Left cardiac atrium (tissue), 4 donors: ENCODE data around the gene CACNG1. TPM values are rescaled to one million over a fixed set of nuclear protein-coding genes. Genes with fewer than 3 reads are reported as not detected.

Experiments
- ATAC-seq, 2 donors: fragments of 200-7000 bp; cut with Tn5 transposase; one replicate each; pipeline ENCODE4 v1.9.1; 2020; ENCODE audit warnings: mild to moderate bottlenecking in 2 of 2, moderate library complexity in 2 of 2
- DNase-seq: peaks from one replicate; pipeline ENCODE4 v3.0.0-alpha.2; 2020
- intact Hi-C, 2 donors: fragments of 100-400 bp; cut with DNase I; formaldehyde crosslinking; loops; one replicate each; pipeline versions ENCODE4 v1.14.1 to v1.15.1; 2022 to 2023
- long read RNA-seq: library from polyadenylated mRNA; unstranded; transcript quantifications from one replicate; pipeline ENCODE4 v2.0.0, GENCODE V29; 2021
- total RNA-seq, 2 donors: library from RNA; stranded (reverse); fragmentation: NEBNext Ultra II Directional; extraction: Animal tissue kit (Norgen Biotek cat#: 25700); gene quantifications; one replicate each; pipeline ENCODE4 v1.2.1, GENCODE V29; 2021
- donor health status: DM: no; HTN: yes; CAD: no.
- donor health status: DM: no; HTN: yes; CAD: no; lungs with severe emphysema.
- donor health status: DM: yes; HTN: yes; CAD: no.
- donor health status: Dilated cardiomyopathy.

Gene CACNG1, protein sequence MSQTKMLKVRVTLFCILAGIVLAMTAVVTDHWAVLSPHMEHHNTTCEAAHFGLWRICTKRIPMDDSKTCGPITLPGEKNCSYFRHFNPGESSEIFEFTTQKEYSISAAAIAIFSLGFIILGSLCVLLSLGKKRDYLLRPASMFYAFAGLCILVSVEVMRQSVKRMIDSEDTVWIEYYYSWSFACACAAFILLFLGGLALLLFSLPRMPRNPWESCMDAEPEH
- total RNA-seq: not detected
- long read RNA-seq: 0 reads

GRCh38 chr17:67044016-67044772 is at the start of gene CACNG1:
Gene CACNG1 (plus strand): TSS chr17:67044554. CDS start chr17:67044661, 107 bp downstream.
- ATAC-seq (no peak), DNase-seq (no peak)
- intact Hi-C loops: no loop called here

DNA sequence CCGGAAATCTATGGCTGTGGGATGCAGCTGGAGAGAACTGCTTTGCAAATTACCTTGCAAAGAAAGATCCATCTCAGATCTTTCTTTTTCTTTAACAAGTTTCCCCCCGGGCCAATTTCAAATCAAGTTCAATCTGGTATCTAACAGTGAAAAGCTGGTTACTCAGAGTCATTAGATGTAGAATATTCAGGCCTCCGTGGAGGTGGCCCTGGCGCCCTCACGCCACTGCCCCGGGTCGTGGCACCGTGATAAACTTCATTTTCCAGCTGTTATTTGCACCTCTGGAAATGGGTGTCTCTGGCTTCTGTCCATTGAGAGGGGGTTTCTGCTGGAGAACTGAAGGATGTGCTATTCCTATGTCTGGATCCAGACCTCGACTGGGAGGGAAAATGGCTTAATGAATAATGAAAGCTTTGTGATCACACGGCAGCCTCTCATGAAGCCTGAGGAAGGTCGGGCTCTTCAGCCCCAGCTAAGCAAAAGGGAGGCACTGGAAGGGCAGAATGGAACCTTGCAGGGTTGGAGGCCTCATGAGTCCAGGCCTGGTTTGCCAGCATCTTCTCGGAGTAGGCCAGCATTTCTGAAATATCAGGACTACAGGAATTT is 49.3 kb upstream of the CACNG1 start:
- intact Hi-C loops: no loop called here
- no peak for DNase-seq
- ATAC-seq: no peak

DNA sequence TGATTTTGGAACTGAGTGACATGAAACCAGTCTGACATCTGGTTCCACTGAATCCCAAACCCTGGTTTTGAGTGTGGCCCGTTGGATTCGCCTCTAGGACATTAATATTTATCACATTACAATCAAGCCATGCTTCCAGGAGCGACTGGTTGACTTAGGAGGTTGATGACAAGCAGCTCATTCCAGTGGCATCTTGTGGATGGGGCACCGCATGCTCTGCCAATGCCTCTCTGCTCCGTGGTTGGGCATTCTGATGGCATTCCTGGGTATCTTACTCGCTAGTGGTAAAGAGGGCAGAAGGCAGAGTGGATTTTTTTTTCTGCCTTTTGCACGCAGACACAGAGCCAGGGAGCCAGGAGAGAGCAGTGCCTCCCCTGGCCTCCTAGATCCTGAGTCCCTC is 48.4 kb upstream of the CACNG1 start:
- ATAC-seq (no peak), DNase-seq (no peak)
- intact Hi-C loops: no loop called here

DNA sequence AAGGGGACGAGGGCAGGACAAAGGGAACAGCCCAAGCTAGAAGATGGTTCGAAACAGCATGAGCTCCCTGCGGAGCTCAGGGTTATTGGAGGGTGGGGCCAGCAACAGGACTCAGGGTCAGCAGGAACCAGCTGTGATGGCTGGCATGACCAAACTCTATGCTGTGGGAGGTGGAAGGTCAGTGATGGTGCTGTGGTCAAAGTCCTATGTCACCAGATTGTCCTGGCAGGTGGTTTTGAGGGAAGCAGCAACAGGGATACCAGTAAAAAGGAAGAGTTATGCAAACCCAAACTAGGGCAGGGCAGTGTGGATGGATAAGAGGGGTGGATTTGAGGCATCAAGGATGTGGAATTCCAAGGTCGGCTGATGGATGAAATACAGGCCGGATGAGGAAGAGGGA is 47.4 kb upstream of the CACNG1 start:
- DNase-seq (no peak), ATAC-seq (no peak)
- intact Hi-C loops: no loop called here

- intact Hi-C loops: no loop called here
- DNase-seq (no peak), ATAC-seq (no peak)
These were observed 41.1 kb upstream of the CACNG1 start for GRCh38 chr17:67003231-67003630.

DNA sequence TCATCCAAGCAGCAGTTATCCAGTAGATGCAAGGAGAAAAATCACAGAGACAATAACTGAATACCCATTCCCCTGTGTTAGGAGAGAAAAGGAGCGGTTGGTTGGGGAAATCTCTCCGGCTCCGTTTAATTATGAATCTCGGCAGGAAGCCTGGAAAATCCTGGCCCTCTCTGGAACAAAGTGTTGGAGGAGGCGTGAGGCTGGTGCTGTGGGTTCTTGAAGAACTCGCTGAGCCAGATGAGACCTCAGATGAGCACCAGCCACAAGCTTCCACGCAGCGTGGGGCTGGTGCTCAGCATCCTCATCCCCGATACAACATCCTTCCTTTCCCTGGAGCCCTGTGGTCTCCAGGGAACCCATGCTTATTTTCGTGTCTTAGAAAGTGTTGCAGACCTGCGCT is 40.2 kb upstream of the CACNG1 start:
- DNase-seq (no peak), ATAC-seq (no peak)
- intact Hi-C loops: no loop called here

DNA sequence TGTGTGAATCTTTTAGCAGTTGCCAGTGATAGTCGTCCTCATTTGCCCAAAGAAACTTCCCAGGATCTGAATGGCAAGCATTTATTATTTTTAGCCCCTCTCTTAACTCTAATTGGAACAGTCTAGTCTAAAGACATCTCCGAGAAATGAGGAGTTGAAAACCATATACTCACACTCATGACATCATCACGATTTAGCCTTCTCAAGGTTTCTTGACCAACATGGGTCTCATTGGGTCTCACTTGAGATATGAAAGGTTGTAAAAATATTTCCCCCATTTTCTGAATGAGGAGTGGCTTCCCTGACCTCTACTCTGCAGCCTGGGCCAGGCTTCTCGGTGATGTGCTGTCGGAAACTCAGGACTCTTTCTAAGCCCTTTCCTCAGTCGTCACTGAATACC is 37.1 kb upstream of the CACNG1 start:
- intact Hi-C loops: no loop called here
- ATAC-seq (no peak), DNase-seq (no peak)

DNA sequence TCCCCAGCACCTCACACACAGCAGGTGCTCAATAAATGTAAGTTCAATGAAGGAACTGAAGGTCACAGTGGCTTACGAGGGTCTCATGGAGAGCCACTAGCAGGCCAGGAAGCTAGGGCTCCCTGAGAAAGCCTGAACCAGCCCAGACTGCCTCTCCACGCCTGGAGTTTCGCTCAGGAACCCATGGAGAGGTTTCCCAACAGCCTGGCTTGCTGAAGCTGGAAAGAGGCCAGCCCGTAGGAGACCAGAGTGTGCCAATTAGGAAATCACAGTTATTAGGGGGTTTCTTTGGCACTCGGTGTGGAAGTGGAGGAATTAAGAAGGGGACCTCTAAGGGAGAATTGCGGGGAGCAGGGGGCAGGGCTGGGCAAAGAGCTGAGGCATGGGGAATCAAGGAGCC is 36.3 kb upstream of the CACNG1 start:
- intact Hi-C loops: no loop called here
- ATAC-seq (no peak), DNase-seq (no peak)

GRCh38 chr17:67011527-67012175 is 32.7 kb upstream of the CACNG1 start:
- ATAC-seq (no peak), DNase-seq (no peak)
- intact Hi-C loops: no loop called here

DNA sequence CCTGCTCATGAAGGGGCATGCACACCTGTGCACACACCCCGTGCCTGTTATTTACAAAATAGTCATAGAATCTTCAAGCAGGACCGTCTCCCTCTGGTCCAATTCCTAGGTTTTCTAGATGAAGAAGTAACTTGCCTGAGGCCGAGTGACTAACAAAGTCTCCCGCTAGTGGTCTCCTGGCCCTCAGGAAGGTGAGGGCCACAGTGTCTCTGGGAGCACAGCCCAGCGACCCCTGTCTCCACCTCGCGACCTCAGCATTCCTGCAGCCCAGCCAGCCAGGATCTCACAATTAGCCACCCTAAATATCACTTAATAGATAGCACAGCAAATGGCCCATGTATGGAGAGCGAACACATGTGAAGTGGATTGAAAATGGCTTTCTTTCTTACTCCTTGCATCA is 30.5 kb upstream of the CACNG1 start:
- DNase-seq (no peak), ATAC-seq (no peak)
- intact Hi-C loops: no loop called here

- DNase-seq (no peak), ATAC-seq (no peak)
These were observed 29.4 kb upstream of the CACNG1 start for GRCh38 chr17:67015001-67015400.

GRCh38 chr17:67016039-67016762 is 28.2 kb upstream of the CACNG1 start:
- intact Hi-C loops: no loop called here
- ATAC-seq (no peak), DNase-seq (no peak)

More at GRCh38 chr17:67015001-67015400, 29.4 kb upstream of the CACNG1 start:
- intact Hi-C loops: no loop called here

DNA sequence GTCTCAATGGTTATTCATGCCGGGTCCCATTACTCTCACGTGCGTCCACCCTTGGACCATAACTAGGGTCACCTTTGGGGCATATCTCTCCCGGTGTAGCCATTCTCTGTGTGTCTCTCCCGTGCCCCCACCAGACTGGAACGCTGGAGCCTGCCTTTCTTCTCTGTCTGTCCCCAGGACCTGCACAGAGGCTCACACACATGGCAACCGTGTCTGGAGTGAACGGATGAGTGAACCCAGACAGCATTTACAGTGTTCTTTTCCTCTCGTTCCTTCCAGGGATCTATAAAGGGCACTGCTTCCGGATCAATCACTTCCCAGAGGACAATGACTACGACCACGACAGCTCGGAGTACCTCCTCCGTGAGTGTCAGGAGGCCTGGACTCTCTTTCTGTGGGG is 26.4 kb upstream of the CACNG1 start:
- intact Hi-C loops: no loop called here
- no peak for DNase-seq
- no peak for ATAC-seq

- intact Hi-C loops: no loop called here
- DNase-seq: no peak
These were observed 25.6 kb upstream of the CACNG1 start for GRCh38 chr17:67018471-67019434.

GRCh38 chr17:67019809-67020208 is 24.5 kb upstream of the CACNG1 start:
- no peak for DNase-seq
- intact Hi-C loops: no loop called here
- no peak for ATAC-seq

More at GRCh38 chr17:67018471-67019434, 25.6 kb upstream of the CACNG1 start:
- ATAC-seq: no peak

- DNase-seq (no peak), ATAC-seq (no peak)
- intact Hi-C loops: no loop called here
These were observed 24.0 kb upstream of the CACNG1 start for GRCh38 chr17:67020293-67020766.

- intact Hi-C loops: no loop called here
- DNase-seq (no peak), ATAC-seq (no peak)
These were observed 23.2 kb upstream of the CACNG1 start for GRCh38 chr17:67021196-67021595.

- no peak for ATAC-seq
- intact Hi-C loops: no loop called here
These were observed 22.5 kb upstream of the CACNG1 start for GRCh38 chr17:67021743-67022450.

More at GRCh38 chr17:67021743-67022450, 22.5 kb upstream of the CACNG1 start:
- DNase-seq: no peak
